Stimulated activated CD8-positive, alpha-beta memory T cell treated with anti-CD3 and anti-CD28 coated beads, Interleukin-15, amount 100 ng/mL, for 1 hour (primary cell): Measurements from ENCODE around the gene OPA3.
"Not testable (repeated sequence)": the region's sequence is repeated elsewhere in the genome, so short reads cannot be mapped to it uniquely, and the experiment has no call there.

Experiments used
- DNase-seq: peaks from one replicate; pipeline ENCODE4 v3.0.0-alpha.2; 2020; ENCODE audit warnings: low read depth

OPA3 gene

DNA sequence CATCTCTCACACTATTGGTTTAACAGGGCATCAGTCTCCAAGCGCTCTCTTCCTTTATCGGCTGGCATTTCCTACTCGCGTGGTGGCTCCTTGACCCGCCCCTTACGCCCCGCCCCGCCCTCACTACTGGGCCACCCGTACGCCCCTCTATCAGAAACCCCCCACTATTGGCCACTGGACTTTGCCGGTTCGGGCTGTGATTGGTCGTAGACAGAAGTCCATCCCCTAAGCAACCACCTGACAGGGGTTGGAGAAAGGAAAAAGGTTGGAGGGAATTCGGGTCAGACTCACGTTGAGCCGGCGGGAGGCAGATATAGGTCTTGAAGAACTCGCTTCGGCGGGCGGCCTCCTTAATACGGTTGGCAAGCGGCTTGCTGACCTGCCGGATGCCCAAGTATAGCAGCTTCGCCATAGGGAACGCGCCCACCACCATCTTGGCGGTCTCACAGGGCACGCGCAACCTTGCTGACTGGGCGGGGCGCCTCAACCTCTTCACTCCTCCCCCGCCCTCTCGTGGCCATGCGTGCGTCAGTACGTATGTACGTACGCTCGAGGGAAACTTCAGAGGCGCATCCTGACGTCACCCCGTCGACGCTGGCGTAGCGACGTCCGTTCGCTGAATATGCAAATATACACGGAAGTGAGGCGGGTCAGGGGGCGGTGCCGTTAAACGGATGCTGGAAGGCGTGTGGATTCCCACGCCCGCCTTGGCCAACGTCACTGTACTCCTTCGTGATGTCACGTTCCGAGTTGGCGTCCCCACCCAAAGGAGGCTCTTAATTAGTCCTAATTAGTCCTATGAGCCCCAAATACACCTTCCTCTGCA, at the start of gene OPA3:
Gene OPA3, minus strand, starts transcription at position 471 of the 826 bp plus-strand sequence. Its CDS starts 38 bp downstream, at position 433.
- DNase-seq = peak; percentile 98

- no peak for DNase-seq
Observed at GRCh38 chr19:45632468-45633196, 48.0 kb upstream of the OPA3 start.

DNA sequence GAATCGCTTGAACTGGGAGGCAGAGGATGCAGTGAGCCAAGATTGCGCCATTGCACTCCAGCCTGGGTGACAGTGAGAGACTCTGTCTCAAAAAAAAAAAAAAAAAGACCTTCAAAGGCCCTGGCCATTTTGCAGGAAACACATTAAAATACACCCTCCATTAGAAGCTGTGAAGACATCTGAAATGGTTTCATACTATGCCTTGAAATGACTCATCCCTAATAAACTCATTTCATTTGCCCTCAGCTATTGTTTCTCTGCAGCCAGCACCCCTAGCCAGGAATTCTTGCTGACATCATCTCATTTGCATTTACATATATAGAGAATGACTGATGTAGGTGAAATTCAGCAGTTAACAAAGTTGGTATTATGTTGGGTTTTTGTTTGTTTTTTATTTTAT, 45.9 kb upstream of the OPA3 start:
- no peak for DNase-seq

DNA sequence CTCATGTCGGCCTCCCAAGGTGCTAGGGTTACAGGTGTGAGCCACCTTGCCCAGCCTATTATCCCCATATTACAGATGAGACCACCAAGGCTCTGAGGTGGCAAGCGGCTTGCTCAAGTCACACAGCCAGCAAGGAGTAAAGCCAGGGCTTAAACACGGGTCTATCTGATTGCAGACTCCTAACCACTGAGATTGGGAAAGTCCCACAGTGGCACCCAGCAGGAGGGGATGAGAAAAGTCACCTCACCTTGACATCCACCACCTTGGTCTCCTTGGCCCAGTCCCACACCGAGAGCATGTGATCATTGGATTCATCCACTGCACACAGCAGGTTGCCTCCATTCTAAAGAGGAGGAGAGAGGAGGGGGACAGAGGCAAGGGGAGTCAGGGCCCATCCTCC, 45.1 kb upstream of the OPA3 start:
- no peak for DNase-seq

DNA sequence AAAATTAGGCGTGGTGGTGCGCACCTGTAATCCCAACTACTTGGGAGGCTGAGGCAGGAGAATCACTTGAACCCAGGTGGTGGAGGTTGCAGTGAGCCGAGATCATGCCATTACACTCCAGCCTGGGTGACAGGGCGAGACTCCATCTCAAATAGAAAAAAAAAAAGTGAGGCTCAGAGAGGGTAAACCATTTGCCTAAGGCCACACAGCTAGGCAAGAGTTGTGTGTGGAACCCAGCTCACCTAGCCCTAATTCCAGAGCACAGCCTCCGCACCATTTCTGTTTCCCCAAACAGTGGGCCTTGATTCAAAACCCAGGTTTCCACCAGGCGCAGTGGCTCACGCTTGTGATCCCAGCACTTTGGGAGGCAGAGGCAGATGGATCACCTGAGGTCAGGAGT, 43.6 kb upstream of the OPA3 start:
- not testable (repeated sequence) for DNase-seq

DNA sequence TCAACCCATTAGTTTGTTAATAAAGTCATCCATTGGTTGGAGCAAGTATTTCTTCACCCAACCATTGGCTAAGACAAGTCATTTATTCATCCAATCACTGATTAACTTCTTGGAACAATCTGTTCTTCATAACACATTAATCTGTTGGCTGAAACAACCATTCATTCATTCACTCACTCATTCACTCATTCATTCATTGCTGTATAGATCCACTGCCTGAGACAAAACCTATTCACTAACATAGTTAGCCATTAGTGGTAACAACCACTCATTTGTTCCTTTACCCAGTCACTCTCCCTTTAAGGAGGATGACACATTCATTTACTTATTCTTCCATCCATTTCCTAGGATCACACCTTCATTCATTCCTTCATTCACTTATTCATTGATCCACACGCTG, 39.4 kb upstream of the OPA3 start:
- no peak for DNase-seq

GRCh38 chr19:45621976-45622503, 37.4 kb upstream of the OPA3 start:
- DNase-seq = no peak

DNA sequence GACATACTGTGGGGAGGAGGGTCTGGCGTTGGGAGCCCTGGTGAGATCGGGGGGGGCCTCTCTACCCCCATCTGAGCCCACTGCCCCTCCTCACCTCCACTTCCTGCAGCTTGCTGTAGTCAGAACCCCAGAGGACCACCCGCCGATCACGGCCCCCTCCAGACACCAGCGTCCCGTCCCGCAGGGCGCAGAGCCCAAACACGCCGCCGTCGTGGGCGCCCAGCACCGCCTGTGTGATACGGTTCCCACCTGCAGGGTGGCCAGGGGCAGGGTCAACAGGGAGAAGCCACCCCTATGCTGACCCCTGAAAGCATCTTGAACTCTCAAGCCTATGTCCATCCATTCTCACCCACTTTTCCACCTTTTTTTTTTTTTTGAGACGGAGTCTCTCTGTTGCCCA, 36.8 kb upstream of the OPA3 start:
- DNase-seq = no peak

DNA sequence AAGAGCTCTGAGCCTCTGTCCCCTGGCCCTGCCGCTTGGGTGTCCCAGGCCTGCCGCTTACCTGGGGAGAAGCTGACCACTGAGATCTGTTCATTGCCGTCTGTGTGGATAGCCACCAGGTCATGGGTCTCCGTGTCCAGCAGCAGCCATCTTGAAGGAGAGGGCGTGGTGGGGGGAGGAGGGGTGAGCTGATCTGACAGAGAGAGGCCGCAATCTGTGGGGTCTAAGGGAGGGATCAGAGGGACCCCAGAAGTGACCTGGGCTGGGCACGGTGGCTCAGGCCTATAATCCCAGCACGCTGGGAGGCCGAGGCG, 32.1 kb upstream of the OPA3 start:
- no peak for DNase-seq

- DNase-seq = peak; percentile 45
Observed at GRCh38 chr19:45615795-45616703, 31.4 kb upstream of the OPA3 start.

- DNase-seq = not testable (repeated sequence)
Observed at GRCh38 chr19:45615056-45615455, 30.5 kb upstream of the OPA3 start.

- no peak for DNase-seq
Observed at GRCh38 chr19:45613926-45614725, 29.5 kb upstream of the OPA3 start.

DNA sequence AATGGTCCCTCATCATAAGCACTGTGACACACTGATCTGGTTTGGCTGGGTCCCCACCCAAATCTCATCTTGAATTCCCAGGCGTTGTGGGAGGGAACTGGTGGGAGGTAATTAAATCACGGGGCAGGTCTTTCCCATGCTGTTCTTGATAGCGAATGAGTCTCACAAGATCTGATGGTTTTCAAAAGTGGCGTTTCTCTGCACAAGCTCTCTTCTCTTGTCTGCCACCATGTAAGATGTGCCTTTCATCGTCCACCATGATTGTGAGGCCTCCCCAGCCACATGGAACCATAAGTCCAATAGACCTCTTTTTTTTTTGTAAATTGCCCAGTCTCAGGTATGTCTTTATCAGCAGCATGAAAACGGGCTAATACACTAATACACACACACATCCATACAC, 24.3 kb upstream of the OPA3 start:
- DNase-seq = no peak

GRCh38 chr19:45607071-45608029, 22.7 kb upstream of the OPA3 start:
- no peak for DNase-seq

DNA sequence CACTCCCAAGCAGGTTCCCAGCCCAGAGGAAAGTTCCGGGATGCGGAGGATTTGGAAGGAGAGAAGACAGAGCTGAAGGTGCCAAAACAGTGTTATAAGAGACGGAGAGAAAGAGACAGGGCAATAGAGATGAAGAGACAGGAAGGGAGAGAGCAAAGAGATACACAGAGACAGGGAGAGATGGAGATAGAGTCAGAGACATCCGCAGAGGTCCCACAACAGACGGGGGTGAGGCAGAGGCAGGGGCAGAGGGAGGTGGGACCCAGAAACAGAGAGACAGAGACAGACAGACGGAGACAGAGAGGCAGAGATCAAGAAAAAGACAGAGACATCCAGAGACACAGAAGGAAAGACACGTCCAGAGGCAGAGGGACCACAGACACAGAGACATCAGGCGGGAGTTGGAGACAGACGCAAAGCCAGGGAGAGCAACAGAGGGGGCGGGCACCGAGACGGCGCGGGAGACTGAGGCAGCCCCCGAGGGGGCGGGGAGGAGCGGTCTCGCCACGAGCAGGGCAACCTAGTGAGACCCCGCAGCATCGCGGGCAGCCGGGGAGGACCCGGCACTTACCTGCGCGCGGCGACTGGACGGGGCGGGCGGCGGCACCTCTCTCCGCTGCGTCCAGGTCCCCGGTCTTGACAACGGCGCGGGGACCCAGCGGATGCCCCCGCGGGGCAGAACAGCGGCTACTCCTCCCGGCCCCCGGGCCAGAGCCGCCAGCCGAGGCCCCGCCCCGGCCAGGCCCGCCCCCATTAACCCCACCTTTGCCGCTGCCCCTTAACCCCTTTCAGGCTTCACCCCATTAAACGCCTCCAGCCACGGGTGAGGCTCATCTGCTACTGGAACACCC, 17.1 kb upstream of the OPA3 start, which contains the start of gene GPR4:
Gene GPR4, minus strand, starts transcription at position 689 of the 851 bp plus-strand sequence. CDS start 10,346 bp downstream, outside the sequence.
- no peak for DNase-seq

DNA sequence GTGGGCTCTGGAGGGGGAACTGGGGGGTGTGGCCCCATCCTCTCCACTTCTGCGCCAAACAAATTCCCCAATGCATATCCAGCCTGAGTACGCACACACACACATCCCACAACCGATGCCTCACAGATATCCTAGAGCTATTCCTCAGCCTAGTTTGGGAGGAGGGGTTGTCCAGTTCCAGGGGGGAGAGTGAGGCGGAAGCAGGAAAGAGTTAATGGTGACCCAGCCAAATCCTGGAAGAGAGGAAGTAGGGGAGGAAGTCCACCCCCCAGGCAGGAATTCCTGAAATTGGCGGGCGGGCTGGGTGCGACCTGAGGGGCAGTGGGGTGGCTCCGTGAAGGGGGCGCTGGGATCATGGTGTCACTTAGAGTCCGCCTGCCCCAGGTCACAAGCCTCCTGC, 16.5 kb upstream of the OPA3 start:
- DNase-seq = no peak

GRCh38 chr19:45600340-45600885, 15.8 kb upstream of the OPA3 start:
- DNase-seq = no peak

DNA sequence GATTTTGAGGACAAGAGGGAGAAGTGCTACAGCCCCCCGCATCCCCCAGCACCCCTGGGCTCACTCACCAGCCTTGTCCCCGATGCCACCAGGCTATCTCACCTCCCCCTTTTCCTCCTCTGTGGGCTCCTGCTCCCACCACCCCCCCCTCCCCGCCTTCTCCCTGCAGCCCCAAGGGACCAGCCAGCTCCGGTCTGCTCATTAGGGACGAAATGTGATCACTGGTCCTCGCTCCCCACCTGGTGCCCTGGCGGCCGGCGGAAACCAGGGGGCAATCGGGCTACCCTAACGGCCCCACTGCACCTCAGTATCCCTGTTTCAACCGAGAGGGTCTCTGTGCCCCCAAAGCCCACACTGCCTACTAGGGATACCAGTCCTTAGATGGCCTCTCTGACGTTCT, 14.7 kb upstream of the OPA3 start:
- no peak for DNase-seq
